ENCODE data around the gene TIMP2.

- no peak for TF ChIP-seq CTCF (IDR thresholded peaks at IDR 0.05 in 4 of 5, conservative IDR thresholded peaks at IDR 0.05 in 1 of 5)
- TF ChIP-seq POLR2A (IDR thresholded peaks at IDR 0.05): no peak
Measured at GRCh38 chr17:78923660-78924453, 1.3 kb downstream of the TIMP2 start.
